HepG2 (cell line): ENCODE results near the gene MRPL38. TPM values are rescaled to one million over a fixed set of nuclear protein-coding genes. Genes with fewer than 3 reads are reported as not detected.

Source experiments
- ARNT2 ChIP-seq: sonication (generic); formaldehyde crosslinking; IDR thresholded peaks from 2 replicates; pipeline ENCODE4 v1.8.0; 2022; ENCODE audit warnings: mild to moderate bottlenecking, low read depth, missing genetic modification reagents, moderate library complexity
- DMAP1 ChIP-seq: IDR thresholded peaks from 2 replicates; pipeline ENCODE4 v1.6.1; 2016
- ERF ChIP-seq: IDR thresholded peaks from 2 replicates; pipeline ENCODE4 v1.6.1; 2018; ENCODE audit warnings: missing biosample characterization, missing genetic modification reagents
- GLMP ChIP-seq: sonication (generic); formaldehyde crosslinking; IDR thresholded peaks from 2 replicates; pipeline ENCODE4 v1.9.0; 2021; ENCODE audit warnings: missing genetic modification reagents, mild to moderate bottlenecking, borderline replicate concordance
- HOXA5 ChIP-seq: sonication (generic); formaldehyde crosslinking; IDR thresholded peaks from 2 replicates; pipeline ENCODE4 v1.4.0; 2020; ENCODE audit warnings: missing genetic modification reagents
- LBX2 ChIP-seq: sonication (generic); formaldehyde crosslinking; IDR thresholded peaks from 2 replicates; pipeline ENCODE4 v1.5.0; 2020; ENCODE audit warnings: missing genetic modification reagents, mild to moderate bottlenecking, borderline replicate concordance
- MBD4 ChIP-seq: IDR thresholded peaks from 2 replicates; pipeline ENCODE4 v1.6.1; 2012; ENCODE audit warnings: low read length, inconsistent platforms, borderline replicate concordance
- PATZ1 ChIP-seq: sonication (generic); formaldehyde crosslinking; IDR thresholded peaks from 2 replicates; pipeline ENCODE4 v1.4.0; 2020; ENCODE audit warnings: missing genetic modification reagents
- PRPF4 ChIP-seq: fragments of 200-400 bp; formaldehyde crosslinking; IDR thresholded peaks from 2 replicates; pipeline ENCODE4 v1.6.1; 2016; ENCODE audit warnings: low read length, low read depth; ENCODE audit not compliant: poor library complexity, severe bottlenecking
- SETDB1 ChIP-seq: sonication (generic); formaldehyde crosslinking; IDR thresholded peaks from 2 replicates; pipeline ENCODE4 v1.5.1; 2020; ENCODE audit warnings: missing genetic modification reagents, mild to moderate bottlenecking, borderline replicate concordance
- TOPORS ChIP-seq: sonication (generic); formaldehyde crosslinking; IDR thresholded peaks from 2 replicates; pipeline ENCODE4 v1.8.0; 2023; ENCODE audit warnings: mild to moderate bottlenecking, missing genetic modification reagents
- ZBTB10 ChIP-seq: sonication (generic); formaldehyde crosslinking; IDR thresholded peaks from 2 replicates; pipeline ENCODE4 v1.4.0; 2020; ENCODE audit warnings: missing genetic modification reagents, borderline replicate concordance
- ZKSCAN5 ChIP-seq: sonication (generic); formaldehyde crosslinking; IDR thresholded peaks from 2 replicates; pipeline ENCODE4 v1.5.1; 2020; ENCODE audit warnings: mild to moderate bottlenecking, missing genetic modification reagents
- ZNF101 ChIP-seq: sonication (generic); formaldehyde crosslinking; IDR thresholded peaks from 2 replicates; pipeline ENCODE4 v1.4.0; 2020; ENCODE audit warnings: mild to moderate bottlenecking, low read depth, missing genetic modification reagents, borderline replicate concordance
- ZNF281 ChIP-seq: sonication (generic); formaldehyde crosslinking; IDR thresholded peaks from 2 replicates; pipeline ENCODE4 v1.4.0; 2020; ENCODE audit warnings: missing genetic modification reagents, borderline replicate concordance
- ZNF292 ChIP-seq: sonication (generic); formaldehyde crosslinking; IDR thresholded peaks from 2 replicates; pipeline ENCODE4 v1.8.1; 2022; ENCODE audit warnings: mild to moderate bottlenecking, low read depth, missing genetic modification reagents, borderline replicate concordance
- ZNF674 ChIP-seq: sonication (generic); formaldehyde crosslinking; IDR thresholded peaks from 2 replicates; pipeline ENCODE4 v1.5.0; 2020; ENCODE audit warnings: low read depth, mild to moderate bottlenecking, missing genetic modification reagents
- polyA plus RNA-seq, 8 experiments: library from polyadenylated mRNA; depleted of rRNA in 3 of 8; stranded (reverse) in 7 of 8; unstranded in 1 of 8; fragments of >200 nt; fragmentation: Illumina TruSeq in 4 of 8; extraction: Trizol in 4 of 8; gene quantifications; 2 replicates each; pipeline versions ENCODE4 v1.2.1 to v1.2.3, GENCODE V29; 2011 to 2016; ENCODE audit warnings: low read depth in 4 of 8, missing spikeins in 1 of 8, mixed read lengths in 1 of 8; ENCODE audit not compliant: insufficient read depth in 1 of 8
- total RNA-seq, 5 experiments: library from RNA; depleted of rRNA; stranded (reverse); fragments of >200 nt; fragmentation: Illumina TruSeq; extraction: Trizol; gene quantifications; 2 replicates each; pipeline ENCODE4 v1.2.3, GENCODE V29; 2016; ENCODE audit warnings: low read depth in 1 of 5

MRPL38 gene
- total and polyA plus RNA-seq, 2 of the 13 experiments (the other 11 are each of a cell fraction or from before 2014, with no cell fraction given): 83.7 to 125 TPM

- TF ChIP-seq ZBTB10 (CRISPR knock-in tag) (peak; percentile 72; the same call in 1 of the 2 replicates), DMAP1 (CRISPR knock-in tag) (peak; percentile 56; the same call in 1 of the 2 replicates), ERF (CRISPR knock-in tag) (peak; percentile 98), TOPORS (CRISPR knock-in tag) (0 out of 2 replicates have a peak, but pooled peaks have one; percentile 73), ZNF674 (no peak), ARNT2 (CRISPR knock-in tag) (peak; percentile 95), ZNF101 (CRISPR knock-in tag) (0 out of 2 replicates have a peak, but pooled peaks have one; percentile 32), SETDB1 (CRISPR knock-in tag) (no peak), GLMP (CRISPR knock-in tag) (no peak), LBX2 (CRISPR knock-in tag) (0 out of 2 replicates have a peak, but pooled peaks have one; percentile 77), HOXA5 (CRISPR knock-in tag) (peak; percentile 83), ZKSCAN5 (CRISPR knock-in tag) (no peak), PATZ1 (CRISPR knock-in tag) (peak; percentile 81), ZNF292 (CRISPR knock-in tag) (no peak; the same call in 1 of the 2 replicates), PRPF4 (no peak), MBD4 (no peak), ZNF281 (CRISPR knock-in tag) (0 out of 2 replicates have a peak, but pooled peaks have one; percentile 7)
These were observed 36.2 kb upstream of the MRPL38 start, which contains the start of gene FBF1 (continued) for GRCh38 chr17:75940727-75941441.
